Measurements from ENCODE around the gene PPP1R9A. TPM values are rescaled to one million over a fixed set of nuclear protein-coding genes. Genes with fewer than 3 reads are reported as not detected.

PPP1R9A gene
- total RNA-seq (2021) (13.3 and 15.6 TPM in 2 replicates), Bru-seq, nascent RNA (percentile 68 among the genes with signal in this experiment), BruChase-seq, experiment 1, labeled RNA remaining after a 2-hour chase (percentile 62 among the genes with signal in this experiment), BruChase-seq, experiment 2, labeled RNA remaining after a 6-hour chase (percentile 61 among the genes with signal in this experiment)
- long read RNA-seq, partial matches to known transcripts = 1 of 3 reads
- long read RNA-seq, other reads (novel, unspliced or antisense) = 2 of 3 reads

DNA sequence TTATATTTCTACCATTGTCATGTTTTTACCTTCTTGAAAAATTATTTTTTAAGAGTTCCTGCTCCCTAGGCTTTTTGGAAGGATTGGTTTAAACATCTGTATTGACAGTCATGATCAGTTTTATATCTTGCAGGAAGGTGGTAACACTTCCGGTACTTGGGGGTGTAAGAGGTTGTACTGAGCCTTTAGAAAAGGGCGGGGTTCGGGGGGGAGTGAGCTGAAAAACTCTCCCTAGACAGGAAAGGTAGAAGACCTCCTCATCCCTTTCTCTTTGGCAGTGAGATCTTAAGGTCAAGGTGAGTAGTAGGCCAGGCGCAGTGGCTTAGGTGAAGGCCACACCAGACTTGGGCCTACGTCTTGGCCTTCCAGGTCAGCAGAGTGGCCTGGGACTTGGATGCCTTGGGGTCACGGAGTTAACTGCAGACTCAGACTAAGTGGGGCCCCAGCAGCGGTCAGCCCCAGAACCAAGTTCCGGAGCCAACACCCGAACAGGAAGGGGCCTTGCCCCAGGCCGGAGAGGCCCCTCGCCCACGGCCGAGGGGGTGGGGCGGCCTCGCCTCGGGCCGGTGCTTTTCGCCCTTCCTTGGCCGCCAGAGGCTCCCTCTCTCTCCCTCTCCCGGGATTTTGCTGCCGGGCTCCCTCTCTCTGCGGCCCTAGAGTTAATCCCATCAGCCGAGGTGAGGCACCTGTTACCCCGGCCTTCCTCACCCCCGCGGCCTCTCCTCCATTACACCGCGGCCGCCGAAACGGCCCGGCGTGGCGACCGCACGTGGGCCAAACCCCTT lies at the start of gene PPP1R9A:
Gene PPP1R9A, plus strand, starts transcription at position 569 of the 785 bp plus-strand sequence. CDS start 2,520 bp downstream, outside the sequence.
- H3K36me3 ChIP-seq (ENCODE audit: insufficient read depth, low read length, poor library complexity, severe bottlenecking) = no peaks in the 10 kb centered on the region
- no peaks in the 10 kb centered on the region for H3K27me3 ChIP-seq (replicated peaks; ENCODE audit: insufficient read depth, low read depth, low read length, poor library complexity)
- intact Hi-C loops (cut with micrococcal nuclease; ENCODE audit: unreplicated experiment) = loop anchor here (10.0 kb wide), 1 partner anchor 462 kb away; no protein-coding TSS in a partner anchor
- H3K4me1 ChIP-seq (ENCODE audit: insufficient read depth, low read length, poor library complexity, severe bottlenecking) = peaks cover 9% of the 10 kb centered on the region
- TF ChIP-seq, protein P1, sequence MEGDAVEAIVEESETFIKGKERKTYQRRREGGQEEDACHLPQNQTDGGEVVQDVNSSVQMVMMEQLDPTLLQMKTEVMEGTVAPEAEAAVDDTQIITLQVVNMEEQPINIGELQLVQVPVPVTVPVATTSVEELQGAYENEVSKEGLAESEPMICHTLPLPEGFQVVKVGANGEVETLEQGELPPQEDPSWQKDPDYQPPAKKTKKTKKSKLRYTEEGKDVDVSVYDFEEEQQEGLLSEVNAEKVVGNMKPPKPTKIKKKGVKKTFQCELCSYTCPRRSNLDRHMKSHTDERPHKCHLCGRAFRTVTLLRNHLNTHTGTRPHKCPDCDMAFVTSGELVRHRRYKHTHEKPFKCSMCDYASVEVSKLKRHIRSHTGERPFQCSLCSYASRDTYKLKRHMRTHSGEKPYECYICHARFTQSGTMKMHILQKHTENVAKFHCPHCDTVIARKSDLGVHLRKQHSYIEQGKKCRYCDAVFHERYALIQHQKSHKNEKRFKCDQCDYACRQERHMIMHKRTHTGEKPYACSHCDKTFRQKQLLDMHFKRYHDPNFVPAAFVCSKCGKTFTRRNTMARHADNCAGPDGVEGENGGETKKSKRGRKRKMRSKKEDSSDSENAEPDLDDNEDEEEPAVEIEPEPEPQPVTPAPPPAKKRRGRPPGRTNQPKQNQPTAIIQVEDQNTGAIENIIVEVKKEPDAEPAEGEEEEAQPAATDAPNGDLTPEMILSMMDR (conservative IDR thresholded peaks at IDR 0.05; ENCODE audit: low read depth, low read length) = peak; percentile 39
- no peak for TF ChIP-seq EZH2 (IDR thresholded peaks at IDR 0.05; ENCODE audit: borderline replicate concordance, low read depth, low read length, poor library complexity, severe bottlenecking)
- CTCF ChIA-PET = no interaction called here
- peak within 1 kb of the TSS; percentile 75 for H3K27ac ChIP-seq (ENCODE audit: low read depth, low read length, poor library complexity, severe bottlenecking)
- BruUV-seq (replicated peaks) = no TSS peak
- peak within 1 kb of the TSS; percentile 66 for H3K4me3 ChIP-seq (ENCODE audit: low read depth, low read length, poor library complexity, severe bottlenecking)
- DNase-seq (ENCODE audit: low spot score) = peak; percentile 63
- no peaks in the 10 kb centered on the region for H3K9me3 ChIP-seq (ENCODE audit: low read depth, low read length, poor library complexity, severe bottlenecking)
- POLR2A ChIA-PET (ENCODE audit: low non-redundant PET) = no interaction called here

DNA sequence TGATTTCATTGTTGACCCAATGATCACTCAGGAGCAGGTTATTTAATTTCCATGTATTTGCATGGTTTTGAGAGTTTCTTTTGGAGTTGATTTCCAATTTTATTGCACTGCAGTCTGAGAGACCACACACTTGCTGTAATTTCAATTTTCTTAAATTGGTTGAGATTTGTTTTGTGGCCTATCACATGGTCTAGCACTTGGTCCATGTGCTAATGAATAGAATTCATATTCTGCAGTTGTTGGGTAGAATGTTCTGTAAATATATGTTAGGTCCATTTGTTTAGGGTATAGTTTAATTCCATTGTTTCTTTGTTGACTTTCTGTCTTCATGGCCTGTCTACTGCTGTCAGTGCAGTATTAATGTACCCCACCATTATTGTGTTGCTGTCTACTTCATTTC lies 36.3 kb upstream of the PPP1R9A start:
- Histone ChIP-seq H3K27ac (ENCODE audit: low read depth, low read length, poor library complexity, severe bottlenecking) (no peak overlapping the region), H3K27me3 (replicated peaks; ENCODE audit: insufficient read depth, low read depth, low read length, poor library complexity) (no peaks in the 10 kb centered on the region), H3K9me3 (ENCODE audit: low read depth, low read length, poor library complexity, severe bottlenecking) (no peaks in the 10 kb centered on the region), H3K4me1 (ENCODE audit: insufficient read depth, low read length, poor library complexity, severe bottlenecking) (peaks cover 7% of the 10 kb centered on the region), H3K4me3 (ENCODE audit: low read depth, low read length, poor library complexity, severe bottlenecking) (no peak overlapping the region), H3K36me3 (ENCODE audit: insufficient read depth, low read length, poor library complexity, severe bottlenecking) (no peaks in the 10 kb centered on the region)
- no TSS peak for BruUV-seq (replicated peaks)
- no peak for DNase-seq (ENCODE audit: low spot score)
- TF ChIP-seq, protein P1 (conservative IDR thresholded peaks at IDR 0.05; ENCODE audit: low read depth, low read length) = no peak
- no peak for TF ChIP-seq EZH2 (IDR thresholded peaks at IDR 0.05; ENCODE audit: borderline replicate concordance, low read depth, low read length, poor library complexity, severe bottlenecking)
- intact Hi-C loops (cut with micrococcal nuclease; ENCODE audit: unreplicated experiment) = no loop called here
- ChIA-PET POLR2A (ENCODE audit: low non-redundant PET) (no interaction called here), CTCF (no interaction called here)

DNA sequence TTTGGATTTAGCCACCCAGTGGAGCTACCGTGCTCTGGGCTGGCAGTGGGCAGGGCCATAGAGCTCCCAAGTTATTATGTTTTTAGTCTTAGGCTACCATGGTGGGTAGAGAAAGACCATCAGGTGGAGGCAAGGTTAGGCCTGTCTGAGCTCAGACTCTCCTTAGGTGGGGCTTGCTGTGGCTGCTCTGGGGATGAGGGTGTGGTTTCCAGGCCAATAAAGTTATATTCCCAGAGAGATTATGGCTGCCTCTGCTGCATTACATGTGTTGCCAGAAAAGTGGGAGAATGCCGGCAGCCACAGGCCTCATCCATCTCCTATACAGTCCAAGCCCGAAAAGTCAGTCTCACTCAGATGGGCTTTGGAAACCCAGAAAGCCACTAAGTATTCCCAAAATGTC lies 34.2 kb upstream of the PPP1R9A start:
- H3K4me3 ChIP-seq (ENCODE audit: low read depth, low read length, poor library complexity, severe bottlenecking) = no peak overlapping the region
- H3K27me3 ChIP-seq (replicated peaks; ENCODE audit: insufficient read depth, low read depth, low read length, poor library complexity) = no peaks in the 10 kb centered on the region
- ChIA-PET CTCF (no interaction called here), POLR2A (ENCODE audit: low non-redundant PET) (interaction anchor here (0.7 kb wide), 1 partner anchor 111 kb away, joined by 3 read pairs; no protein-coding TSS in a partner anchor)
- peaks cover 4% of the 10 kb centered on the region for H3K9me3 ChIP-seq (ENCODE audit: low read depth, low read length, poor library complexity, severe bottlenecking)
- no peak for DNase-seq (ENCODE audit: low spot score)
- no peaks in the 10 kb centered on the region for H3K36me3 ChIP-seq (ENCODE audit: insufficient read depth, low read length, poor library complexity, severe bottlenecking)
- TF ChIP-seq, protein P1 (conservative IDR thresholded peaks at IDR 0.05; ENCODE audit: low read depth, low read length) = no peak
- TF ChIP-seq EZH2 (IDR thresholded peaks at IDR 0.05; ENCODE audit: borderline replicate concordance, low read depth, low read length, poor library complexity, severe bottlenecking) = no peak
- peaks cover 7% of the 10 kb centered on the region for H3K4me1 ChIP-seq (ENCODE audit: insufficient read depth, low read length, poor library complexity, severe bottlenecking)
- BruUV-seq (replicated peaks) = no TSS peak
- no peak overlapping the region for H3K27ac ChIP-seq (ENCODE audit: low read depth, low read length, poor library complexity, severe bottlenecking)
- intact Hi-C loops (cut with micrococcal nuclease; ENCODE audit: unreplicated experiment) = no loop called here
